HCT116 (cell line): ENCODE data around the gene PPIL6.

Experiments used
- CTCF ChIP-seq, 3 experiments: fragments of 200-600 bp in 1 of 3; sonication (generic) in 1 of 3; IDR thresholded peaks in 2 of 3; conservative IDR thresholded peaks in 1 of 3; 2 replicates each; pipeline ENCODE4 v1.5.1; 2012 to 2017; ENCODE audit warnings: low read depth in 2 of 3, low read length in 2 of 3, antibody characterized with exemption in 1 of 3, borderline replicate concordance in 1 of 3, control low read depth in 1 of 3, mild to moderate bottlenecking in 1 of 3, mixed read lengths in 1 of 3, mixed run types in 1 of 3, moderate library complexity in 1 of 3; ENCODE audit not compliant: insufficient read depth in 1 of 3
- ELF1 ChIP-seq: IDR thresholded peaks from 2 replicates; pipeline ENCODE4 v1.6.1; 2012; ENCODE audit warnings: low read depth, borderline replicate concordance
- EZH2 ChIP-seq: fragments of 200-600 bp; sonication (generic); IDR thresholded peaks from 2 replicates; pipeline ENCODE4 v1.6.1; 2017; ENCODE audit warnings: antibody characterized with exemption, mixed run types
- RAD21 ChIP-seq: IDR thresholded peaks from 2 replicates; pipeline ENCODE4 v1.6.1; 2012; ENCODE audit warnings: low read depth, mild to moderate bottlenecking
- SRF ChIP-seq: IDR thresholded peaks from 2 replicates; pipeline ENCODE4 v1.6.1; 2012; ENCODE audit warnings: low read depth
- YY1 ChIP-seq: IDR thresholded peaks from 2 replicates; pipeline ENCODE4 v1.6.1; 2011; ENCODE audit warnings: low read length, low read depth, moderate library complexity, mild to moderate bottlenecking; ENCODE audit not compliant: insufficient replicate concordance; ENCODE audit errors: extremely low read depth
- ZBTB33 ChIP-seq: IDR thresholded peaks from 2 replicates; pipeline ENCODE4 v1.6.1; 2011; ENCODE audit warnings: mild to moderate bottlenecking, low read length, moderate library complexity; ENCODE audit not compliant: insufficient replicate concordance; ENCODE audit errors: extremely low read depth

- TF ChIP-seq CTCF (IDR thresholded peaks at IDR 0.05 in 2 of 3, conservative IDR thresholded peaks at IDR 0.05 in 1 of 3; ENCODE audit: borderline replicate concordance in 1 of 3, insufficient read depth in 1 of 3, low read depth in 2 of 3, low read length in 2 of 3) (no peak), ZBTB33 (no peak), SRF (no peak), YY1 (no peak), EZH2 (no peak), RAD21 (no peak), ELF1 (no peak)
These were observed 31.9 kb upstream of the PPIL6 start for GRCh38 chr6:109472132-109472995.
